HG03103 (cell line): Measurements from ENCODE around the gene BTN1A1.

Source experiments
- ATAC-seq: cut with Tn5 transposase; IDR thresholded peaks from one replicate; pipeline ENCODE4 v1.9.1; 2021; ENCODE audit warnings: low read depth; ENCODE audit not compliant: unreplicated experiment

BTN1A1 gene

GRCh38 chr6:26555505-26556262 is 55.6 kb downstream of the BTN1A1 start:
- ATAC-seq: no peak

- no peak for ATAC-seq
Observed at GRCh38 chr6:26556263-26557070, 56.4 kb downstream of the BTN1A1 start.
